A673 (cell line): ENCODE data around the gene ANKRD2. TPM values are rescaled to one million over a fixed set of nuclear protein-coding genes. Genes with fewer than 3 reads are reported as not detected.

ENCODE experiments used
- BruUV-seq: library from RNA; stranded (reverse); fragments of 400-500 nt; replicated peaks from 2 replicates; lab custom pipeline; 2021; lab: Mats Ljungman, UMichigan
- CTCF ChIA-PET: fragments of 300-600 bp; sonication (Branson Sonifier 250); formaldehyde crosslinking; loops from one replicate; lab custom pipeline; 2022; ENCODE audit warnings: antibody characterized with exemption; lab: Charles Lee
- POLR2A ChIA-PET: fragments of 300-600 bp; sonication (Branson Sonifier 250); formaldehyde crosslinking; loops from one replicate; lab custom pipeline; 2022; ENCODE audit warnings: antibody characterized with exemption; ENCODE audit not compliant: low non-redundant PET; lab: Charles Lee
- DNase-seq: peaks from one replicate; pipeline ENCODE4 v3.0.0-alpha.2; 2015; ENCODE audit warnings: low spot score
- H3K27ac ChIP-seq: fragments of 200-600 bp; sonication (generic); 2 replicates; pipeline ENCODE4 v1.5.1; 2016; ENCODE audit warnings: mixed run types, low read depth, mild to moderate bottlenecking, mixed read lengths, antibody characterized with exemption, low read length; ENCODE audit not compliant: poor library complexity, severe bottlenecking
- H3K27me3 ChIP-seq: fragments of 200-600 bp; sonication (generic); replicated peaks from 2 replicates; pipeline ENCODE4 v1.6.1; 2017; ENCODE audit warnings: mixed run types, low read depth, mild to moderate bottlenecking, mixed read lengths, antibody characterized with exemption, low read length; ENCODE audit not compliant: insufficient read depth, poor library complexity
- H3K36me3 ChIP-seq: fragments of 200-600 bp; sonication (generic); 2 replicates; pipeline ENCODE4 v1.6.1; 2016; ENCODE audit warnings: mixed run types, mild to moderate bottlenecking, mixed read lengths, antibody characterized with exemption, low read length; ENCODE audit not compliant: insufficient read depth, poor library complexity, severe bottlenecking
- H3K4me1 ChIP-seq: fragments of 200-600 bp; sonication (generic); 2 replicates; pipeline ENCODE4 v1.6.1; 2017; ENCODE audit warnings: mixed run types, mild to moderate bottlenecking, mixed read lengths, antibody characterized with exemption, low read length; ENCODE audit not compliant: insufficient read depth, poor library complexity, severe bottlenecking
- H3K4me3 ChIP-seq: fragments of 200-600 bp; sonication (generic); 2 replicates; pipeline ENCODE4 v1.5.1; 2016; ENCODE audit warnings: low read depth, mixed run types, mild to moderate bottlenecking, mixed read lengths, low read length; ENCODE audit not compliant: poor library complexity, severe bottlenecking
- H3K9me3 ChIP-seq: fragments of 200-600 bp; sonication (generic); 2 replicates; pipeline ENCODE4 v1.6.1; 2016; ENCODE audit warnings: mixed run types, low read depth, mild to moderate bottlenecking, mixed read lengths, antibody characterized with exemption, low read length; ENCODE audit not compliant: poor library complexity, severe bottlenecking
- EZH2 ChIP-seq: fragments of 200-600 bp; sonication (generic); IDR thresholded peaks from 2 replicates; pipeline ENCODE4 v1.6.1; 2017; ENCODE audit warnings: borderline replicate concordance, low read depth, mild to moderate bottlenecking, mixed read lengths, antibody characterized with exemption, low read length; ENCODE audit not compliant: poor library complexity, severe bottlenecking
- intact Hi-C: fragments of 100-400 bp; cut with micrococcal nuclease; formaldehyde crosslinking; loops from one replicate; pipeline ENCODE4 v1.10.0; 2022; ENCODE audit not compliant: unreplicated experiment
- total RNA-seq: library from RNA; stranded (reverse); gene quantifications from 2 replicates; pipeline ENCODE4 v1.2.3, GENCODE V29; 2021
- TF ChIP-seq, protein P1 (sequence below): fragments of 300-800, 200-600 bp; sonication (generic); conservative IDR thresholded peaks from 2 replicates; pipeline ENCODE4 v1.5.1; 2017; ENCODE audit warnings: low read depth, mild to moderate bottlenecking, antibody characterized with exemption, low read length, moderate library complexity, mixed read lengths

The ANKRD2 gene
- total RNA-seq, 1 experiment from 2014 or later, result not detected

DNA sequence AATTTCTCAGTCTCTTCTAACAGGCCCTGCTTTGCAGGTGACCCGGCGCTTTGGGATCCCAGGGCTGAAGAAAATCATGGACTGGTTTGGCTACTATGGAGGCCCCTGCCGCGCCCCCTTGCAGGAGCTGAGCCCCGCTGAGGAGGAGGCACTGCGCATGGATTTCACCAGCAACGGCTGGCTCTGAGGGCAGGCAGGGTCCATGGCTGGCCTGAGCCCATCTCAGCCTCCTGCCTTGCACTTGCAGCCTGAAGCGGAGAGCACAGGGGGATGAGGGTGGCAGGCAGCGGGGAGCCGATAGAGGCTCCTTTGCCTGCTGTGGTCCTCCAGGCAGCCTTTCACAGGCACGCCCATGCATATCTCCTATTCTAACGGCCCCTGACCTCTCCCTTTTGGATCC, 38.9 kb downstream of the ANKRD2 start:
- BruUV-seq, result no TSS peak
- Histone ChIP-seq H3K27me3 (no peaks in the 10 kb centered on the region), H3K36me3 (no peaks in the 10 kb centered on the region), H3K27ac (no peak overlapping the region), H3K4me1 (no peaks in the 10 kb centered on the region), H3K9me3 (no peaks in the 10 kb centered on the region), H3K4me3 (no peak overlapping the region)
- POLR2A ChIA-PET, result no interaction called here
- CTCF ChIA-PET, result no interaction called here
- intact Hi-C loops, result no loop called here
- no peak for DNase-seq
- TF ChIP-seq, protein P1, sequence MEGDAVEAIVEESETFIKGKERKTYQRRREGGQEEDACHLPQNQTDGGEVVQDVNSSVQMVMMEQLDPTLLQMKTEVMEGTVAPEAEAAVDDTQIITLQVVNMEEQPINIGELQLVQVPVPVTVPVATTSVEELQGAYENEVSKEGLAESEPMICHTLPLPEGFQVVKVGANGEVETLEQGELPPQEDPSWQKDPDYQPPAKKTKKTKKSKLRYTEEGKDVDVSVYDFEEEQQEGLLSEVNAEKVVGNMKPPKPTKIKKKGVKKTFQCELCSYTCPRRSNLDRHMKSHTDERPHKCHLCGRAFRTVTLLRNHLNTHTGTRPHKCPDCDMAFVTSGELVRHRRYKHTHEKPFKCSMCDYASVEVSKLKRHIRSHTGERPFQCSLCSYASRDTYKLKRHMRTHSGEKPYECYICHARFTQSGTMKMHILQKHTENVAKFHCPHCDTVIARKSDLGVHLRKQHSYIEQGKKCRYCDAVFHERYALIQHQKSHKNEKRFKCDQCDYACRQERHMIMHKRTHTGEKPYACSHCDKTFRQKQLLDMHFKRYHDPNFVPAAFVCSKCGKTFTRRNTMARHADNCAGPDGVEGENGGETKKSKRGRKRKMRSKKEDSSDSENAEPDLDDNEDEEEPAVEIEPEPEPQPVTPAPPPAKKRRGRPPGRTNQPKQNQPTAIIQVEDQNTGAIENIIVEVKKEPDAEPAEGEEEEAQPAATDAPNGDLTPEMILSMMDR, result no peak
- no peak for TF ChIP-seq EZH2

DNA sequence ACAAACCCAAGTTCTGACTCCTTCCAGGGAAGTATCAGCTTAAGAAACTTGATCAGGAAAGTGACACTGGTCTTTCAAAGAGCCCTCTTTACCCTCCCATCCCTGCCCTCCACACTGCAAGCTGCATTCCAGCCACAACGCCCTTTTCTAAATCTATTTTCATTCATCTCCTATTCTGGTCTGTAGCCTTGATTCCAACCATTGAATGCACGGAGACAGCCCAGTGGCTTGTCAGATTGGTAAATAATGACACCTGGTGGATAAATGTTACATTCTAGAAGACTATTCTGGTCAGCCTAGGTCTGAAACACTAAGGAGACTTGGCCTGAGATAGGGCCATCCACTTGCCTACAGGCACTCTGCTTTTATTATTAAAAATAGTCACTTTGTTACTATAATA, 39.8 kb downstream of the ANKRD2 start:
- POLR2A ChIA-PET, result no interaction called here

DNA sequence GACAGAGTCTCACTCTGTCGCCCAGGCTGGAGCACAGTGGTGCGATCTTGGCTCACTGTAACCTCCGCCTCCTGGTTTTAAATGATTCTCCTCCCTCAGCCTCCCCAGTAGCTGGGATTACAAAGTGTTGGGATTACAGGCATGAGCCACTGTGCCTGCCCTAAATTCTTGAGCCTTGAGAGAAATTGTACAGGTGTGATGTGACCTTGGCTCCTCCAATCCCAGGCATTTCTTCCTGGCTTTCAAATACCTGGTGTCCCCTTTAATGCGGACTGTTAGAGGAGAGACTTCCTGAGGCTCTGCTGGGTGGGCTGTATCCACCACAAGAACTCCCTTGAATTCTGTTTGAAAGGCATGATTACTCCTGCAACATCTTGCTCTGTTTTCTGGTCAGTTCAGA, 45.7 kb downstream of the ANKRD2 start:
- no peak for DNase-seq
- no peak overlapping the region for H3K27ac ChIP-seq
- H3K4me1 ChIP-seq, result no peaks in the 10 kb centered on the region
- intact Hi-C loops, result no loop called here
- H3K4me3 ChIP-seq, result no peak overlapping the region
- no peak for TF ChIP-seq EZH2
- TF ChIP-seq, protein P1, result no peak
- no TSS peak for BruUV-seq
- no peaks in the 10 kb centered on the region for H3K9me3 ChIP-seq
- POLR2A ChIA-PET, result no interaction called here
- no peaks in the 10 kb centered on the region for H3K36me3 ChIP-seq
- CTCF ChIA-PET, result no interaction called here
- H3K27me3 ChIP-seq, result no peaks in the 10 kb centered on the region

More for the DNA sequence above, 39.8 kb downstream of the ANKRD2 start:
- Histone ChIP-seq H3K36me3 (no peaks in the 10 kb centered on the region), H3K27ac (no peak overlapping the region), H3K9me3 (no peaks in the 10 kb centered on the region), H3K27me3 (no peaks in the 10 kb centered on the region), H3K4me1 (no peaks in the 10 kb centered on the region), H3K4me3 (no peak overlapping the region)
- no peak for TF ChIP-seq EZH2
- TF ChIP-seq, protein P1, result 0 out of 2 replicates have a peak, but pooled peaks have one; percentile 27
- BruUV-seq, result no TSS peak
- DNase-seq, result peak; percentile 25
- CTCF ChIA-PET, result interaction anchor here (0.5 kb wide), 1 partner anchor 113 kb away, joined by 3 read pairs; no protein-coding TSS in a partner anchor
- intact Hi-C loops, result loop anchor here (2.0 kb wide), 1 partner anchor 206 kb away; no protein-coding TSS in a partner anchor
